ENCODE measurements around the gene NSMF. TPM values are rescaled to one million over a fixed set of nuclear protein-coding genes. Genes with fewer than 3 reads are reported as not detected.

Gene NSMF
- total RNA-seq, 2 donors from 2014 or later = 58.9 to 66.0 TPM

GRCh38 chr9:137429546-137429890 lies 29.6 kb downstream of the NSMF start:
- H3K9ac ChIP-seq (ENCODE audit: extremely low read depth, low read length, poor library complexity, severe bottlenecking) = no peak overlapping the region
- Mint-ChIP-seq H3K4me1 (no peaks in the 10 kb centered on the region), H3K36me3 (ENCODE audit: low read depth) (no peaks in the 10 kb centered on the region), H3K27me3 (ENCODE audit: insufficient read depth) (peaks cover 4% of the 10 kb centered on the region), H3K4me3 (no peak overlapping the region), H3K9me3 (no peaks in the 10 kb centered on the region), H3K27ac (no peak overlapping the region)
- H3K27ac ChIP-seq (ENCODE audit: low read depth, low read length) = no peak overlapping the region
- 93 to 98% methylated on average over 6 to 14 of the region's 14 CpGs for WGBS, 2 experiments (ENCODE audit: insufficient coverage in 1 of 2, insufficient read length in 1 of 2)
- no peaks in the 10 kb centered on the region for H3K36me3 ChIP-seq (ENCODE audit: control insufficient read depth, insufficient read depth, low read length)
- no peak for DNase-seq
- TF ChIP-seq, protein P1, sequence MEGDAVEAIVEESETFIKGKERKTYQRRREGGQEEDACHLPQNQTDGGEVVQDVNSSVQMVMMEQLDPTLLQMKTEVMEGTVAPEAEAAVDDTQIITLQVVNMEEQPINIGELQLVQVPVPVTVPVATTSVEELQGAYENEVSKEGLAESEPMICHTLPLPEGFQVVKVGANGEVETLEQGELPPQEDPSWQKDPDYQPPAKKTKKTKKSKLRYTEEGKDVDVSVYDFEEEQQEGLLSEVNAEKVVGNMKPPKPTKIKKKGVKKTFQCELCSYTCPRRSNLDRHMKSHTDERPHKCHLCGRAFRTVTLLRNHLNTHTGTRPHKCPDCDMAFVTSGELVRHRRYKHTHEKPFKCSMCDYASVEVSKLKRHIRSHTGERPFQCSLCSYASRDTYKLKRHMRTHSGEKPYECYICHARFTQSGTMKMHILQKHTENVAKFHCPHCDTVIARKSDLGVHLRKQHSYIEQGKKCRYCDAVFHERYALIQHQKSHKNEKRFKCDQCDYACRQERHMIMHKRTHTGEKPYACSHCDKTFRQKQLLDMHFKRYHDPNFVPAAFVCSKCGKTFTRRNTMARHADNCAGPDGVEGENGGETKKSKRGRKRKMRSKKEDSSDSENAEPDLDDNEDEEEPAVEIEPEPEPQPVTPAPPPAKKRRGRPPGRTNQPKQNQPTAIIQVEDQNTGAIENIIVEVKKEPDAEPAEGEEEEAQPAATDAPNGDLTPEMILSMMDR (conservative IDR thresholded peaks at IDR 0.05) = no peak
- H3K27me3 ChIP-seq (ENCODE audit: control insufficient read depth, insufficient read depth, low read length, poor library complexity, severe bottlenecking) = no peaks in the 10 kb centered on the region
- H3K9me3 ChIP-seq (ENCODE audit: control insufficient read depth, low read length) = no peaks in the 10 kb centered on the region
- no peak overlapping the region for H3K4me3 ChIP-seq (ENCODE audit: low read length)
- H3K4me1 ChIP-seq (ENCODE audit: control insufficient read depth, insufficient read depth, low read length) = no peaks in the 10 kb centered on the region

- Mint-ChIP-seq H3K9me3 (no peaks in the 10 kb centered on the region), H3K36me3 (ENCODE audit: low read depth) (no peaks in the 10 kb centered on the region), H3K27ac (no peak overlapping the region), H3K27me3 (ENCODE audit: insufficient read depth) (peaks cover 8% of the 10 kb centered on the region), H3K4me3 (no peak overlapping the region), H3K4me1 (no peaks in the 10 kb centered on the region)
- H3K4me1 ChIP-seq (ENCODE audit: control insufficient read depth, insufficient read depth, low read length) = no peaks in the 10 kb centered on the region
- H3K36me3 ChIP-seq (ENCODE audit: control insufficient read depth, insufficient read depth, low read length) = no peaks in the 10 kb centered on the region
- WGBS, 2 experiments (ENCODE audit: insufficient coverage in 1 of 2, insufficient read length in 1 of 2) = 94 to 98% methylated on average over 11 to 27 of the region's 27 CpGs
- TF ChIP-seq, protein P1 (conservative IDR thresholded peaks at IDR 0.05) = no peak
- no peaks in the 10 kb centered on the region for H3K9me3 ChIP-seq (ENCODE audit: control insufficient read depth, low read length)
- H3K4me3 ChIP-seq (ENCODE audit: low read length) = no peak overlapping the region
- H3K27ac ChIP-seq (ENCODE audit: low read depth, low read length) = no peak overlapping the region
- no peak overlapping the region for H3K9ac ChIP-seq (ENCODE audit: extremely low read depth, low read length, poor library complexity, severe bottlenecking)
- H3K27me3 ChIP-seq (ENCODE audit: control insufficient read depth, insufficient read depth, low read length, poor library complexity, severe bottlenecking) = no peaks in the 10 kb centered on the region
- DNase-seq = no peak
Measured at GRCh38 chr9:137428841-137429545, 30.1 kb downstream of the NSMF start.

- no peaks in the 10 kb centered on the region for H3K36me3 Mint-ChIP-seq (ENCODE audit: low read depth)
- no peak overlapping the region for H3K27ac Mint-ChIP-seq
- H3K4me1 Mint-ChIP-seq = no peaks in the 10 kb centered on the region
- Histone ChIP-seq H3K27ac (ENCODE audit: low read depth, low read length) (no peak overlapping the region), H3K4me3 (ENCODE audit: low read length) (no peak overlapping the region), H3K9ac (ENCODE audit: extremely low read depth, low read length, poor library complexity, severe bottlenecking) (no peak overlapping the region), H3K4me1 (ENCODE audit: control insufficient read depth, insufficient read depth, low read length) (no peaks in the 10 kb centered on the region), H3K9me3 (ENCODE audit: control insufficient read depth, low read length) (no peaks in the 10 kb centered on the region), H3K27me3 (ENCODE audit: control insufficient read depth, insufficient read depth, low read length, poor library complexity, severe bottlenecking) (no peaks in the 10 kb centered on the region), H3K36me3 (ENCODE audit: control insufficient read depth, insufficient read depth, low read length) (no peaks in the 10 kb centered on the region)
- H3K27me3 Mint-ChIP-seq (ENCODE audit: insufficient read depth) = peaks cover 8% of the 10 kb centered on the region
- no peak overlapping the region for H3K4me3 Mint-ChIP-seq
- 85 to 100% methylated on average over 2 to 6 of the region's 6 CpGs for WGBS, 2 experiments (ENCODE audit: insufficient coverage in 1 of 2, insufficient read length in 1 of 2)
- no peak for DNase-seq
- no peaks in the 10 kb centered on the region for H3K9me3 Mint-ChIP-seq
- TF ChIP-seq, protein P1 (conservative IDR thresholded peaks at IDR 0.05) = no peak
Measured at GRCh38 chr9:137428311-137428630, 30.9 kb downstream of the NSMF start.
